ENCODE results near the gene ATXN2L. TPM values are rescaled to one million over a fixed set of nuclear protein-coding genes. Genes with fewer than 3 reads are reported as not detected.

ATXN2L gene
- total and polyA plus RNA-seq, 2 of the 13 experiments (the other 11 are each of a cell fraction or from before 2014, with no cell fraction given): 40.8 to 55.1 TPM

GRCh38 chr16:28823873-28824716 is 1.3 kb downstream of the ATXN2L start (continued):
- TF ChIP-seq ZNF101 (CRISPR knock-in tag; IDR thresholded peaks at IDR 0.05; ENCODE audit: borderline replicate concordance, low read depth): no peak
- TF ChIP-seq ZNF17 (CRISPR knock-in tag; IDR thresholded peaks at IDR 0.05): no peak
- TF ChIP-seq ZNF768 (CRISPR knock-in tag; IDR thresholded peaks at IDR 0.05): peak; percentile 12; the same call in 1 of the 2 replicates
- peak; percentile 33; the same call in 1 of the 2 replicates for TF ChIP-seq SP5 (CRISPR knock-in tag; IDR thresholded peaks at IDR 0.05; ENCODE audit: borderline replicate concordance, low read depth)
- TF ChIP-seq KAT8 (CRISPR knock-in tag; IDR thresholded peaks at IDR 0.05): no peak; the same call in 1 of the 2 replicates
- no peak; the same call in 1 of the 2 replicates for TF ChIP-seq ZSCAN9 (CRISPR knock-in tag; IDR thresholded peaks at IDR 0.05; ENCODE audit: borderline replicate concordance)
- peak; percentile 82 for TF ChIP-seq U2AF1 (optimal IDR thresholded peaks at IDR 0.05; ENCODE audit: low read depth, low read length)
- no peak for TF ChIP-seq ZNF460 (CRISPR knock-in tag; IDR thresholded peaks at IDR 0.05; ENCODE audit: borderline replicate concordance)
- TF ChIP-seq CEBPG (CRISPR knock-in tag; IDR thresholded peaks at IDR 0.05): peak; percentile 96
- no peak for TF ChIP-seq MLXIP (CRISPR knock-in tag; IDR thresholded peaks at IDR 0.05; ENCODE audit: borderline replicate concordance)
- no peak; the same call in 1 of the 2 replicates for TF ChIP-seq HNF4G (IDR thresholded peaks at IDR 0.05; ENCODE audit: borderline replicate concordance, low read depth, low read length)
- no peak for TF ChIP-seq HNF4G (CRISPR knock-in tag; IDR thresholded peaks at IDR 0.05; ENCODE audit: borderline replicate concordance, low read depth)
- TF ChIP-seq KDM4B (CRISPR knock-in tag; IDR thresholded peaks at IDR 0.05): no peak
- TF ChIP-seq, protein P1, sequence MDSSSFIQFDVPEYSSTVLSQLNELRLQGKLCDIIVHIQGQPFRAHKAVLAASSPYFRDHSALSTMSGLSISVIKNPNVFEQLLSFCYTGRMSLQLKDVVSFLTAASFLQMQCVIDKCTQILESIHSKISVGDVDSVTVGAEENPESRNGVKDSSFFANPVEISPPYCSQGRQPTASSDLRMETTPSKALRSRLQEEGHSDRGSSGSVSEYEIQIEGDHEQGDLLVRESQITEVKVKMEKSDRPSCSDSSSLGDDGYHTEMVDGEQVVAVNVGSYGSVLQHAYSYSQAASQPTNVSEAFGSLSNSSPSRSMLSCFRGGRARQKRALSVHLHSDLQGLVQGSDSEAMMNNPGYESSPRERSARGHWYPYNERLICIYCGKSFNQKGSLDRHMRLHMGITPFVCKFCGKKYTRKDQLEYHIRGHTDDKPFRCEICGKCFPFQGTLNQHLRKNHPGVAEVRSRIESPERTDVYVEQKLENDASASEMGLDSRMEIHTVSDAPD (CRISPR knock-in tag; IDR thresholded peaks at IDR 0.05): no peak
- no peak for TF ChIP-seq ZNF3 (CRISPR knock-in tag; IDR thresholded peaks at IDR 0.05)
- TF ChIP-seq, protein P2, sequence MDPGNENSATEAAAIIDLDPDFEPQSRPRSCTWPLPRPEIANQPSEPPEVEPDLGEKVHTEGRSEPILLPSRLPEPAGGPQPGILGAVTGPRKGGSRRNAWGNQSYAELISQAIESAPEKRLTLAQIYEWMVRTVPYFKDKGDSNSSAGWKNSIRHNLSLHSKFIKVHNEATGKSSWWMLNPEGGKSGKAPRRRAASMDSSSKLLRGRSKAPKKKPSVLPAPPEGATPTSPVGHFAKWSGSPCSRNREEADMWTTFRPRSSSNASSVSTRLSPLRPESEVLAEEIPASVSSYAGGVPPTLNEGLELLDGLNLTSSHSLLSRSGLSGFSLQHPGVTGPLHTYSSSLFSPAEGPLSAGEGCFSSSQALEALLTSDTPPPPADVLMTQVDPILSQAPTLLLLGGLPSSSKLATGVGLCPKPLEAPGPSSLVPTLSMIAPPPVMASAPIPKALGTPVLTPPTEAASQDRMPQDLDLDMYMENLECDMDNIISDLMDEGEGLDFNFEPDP (CRISPR knock-in tag; conservative IDR thresholded peaks at IDR 0.05): peak; percentile 13; the same call in 1 of the 2 replicates
- no peak for TF ChIP-seq ZNF484 (CRISPR knock-in tag; IDR thresholded peaks at IDR 0.05; ENCODE audit: borderline replicate concordance, low read depth)
- peak; percentile 52; the same call in 1 of the 2 replicates for TF ChIP-seq THAP9 (CRISPR knock-in tag; IDR thresholded peaks at IDR 0.05; ENCODE audit: borderline replicate concordance)
- 0 out of 2 replicates have a peak, but pooled peaks have one; percentile 33 for TF ChIP-seq ZNF775 (CRISPR knock-in tag; IDR thresholded peaks at IDR 0.05; ENCODE audit: borderline replicate concordance)
- peak; percentile 78 for TF ChIP-seq ELF1 (CRISPR knock-in tag; IDR thresholded peaks at IDR 0.05)
- TF ChIP-seq ZNF570 (CRISPR knock-in tag; IDR thresholded peaks at IDR 0.05; ENCODE audit: borderline replicate concordance): no peak
